ENCODE results near the gene FGF7. TPM values are rescaled to one million over a fixed set of nuclear protein-coding genes. Genes with fewer than 3 reads are reported as not detected.

Gene FGF7
- total and polyA plus RNA-seq, 2 experiments from 2014 or later: 0.03 to 0.08 TPM

DNA sequence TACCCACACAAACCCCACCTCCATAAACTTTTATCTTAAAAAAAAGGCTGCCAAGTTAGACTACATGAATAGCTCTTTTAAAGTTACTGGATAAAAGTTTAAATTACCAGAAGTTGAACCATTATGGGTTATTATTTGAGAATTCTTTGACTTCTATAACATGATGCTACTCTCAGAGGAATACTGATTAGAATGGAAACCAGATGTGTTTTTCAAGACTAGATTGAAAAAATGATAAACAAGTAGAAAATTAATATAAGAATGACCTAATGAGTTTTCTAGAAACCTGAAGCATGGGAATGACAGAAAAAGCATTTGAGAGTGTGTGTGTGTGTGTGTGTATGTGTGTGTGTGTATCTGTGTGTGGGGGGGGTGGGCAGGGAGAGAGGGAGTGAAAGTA, 12.4 kb upstream of the FGF7 start:
- Histone ChIP-seq H3K27me3 (ENCODE audit: insufficient read depth) (no peaks in the 10 kb centered on the region), H2AFZ (no peak overlapping the region), H4K20me1 (replicated peaks; ENCODE audit: insufficient read depth) (no peaks in the 10 kb centered on the region), H3K27ac (ENCODE audit: low read depth) (no peak overlapping the region), H3K9me2 (ENCODE audit: insufficient read depth) (no peaks in the 10 kb centered on the region), H3K4me2 (no peak overlapping the region), H3K4me1 (ENCODE audit: insufficient read depth) (no peaks in the 10 kb centered on the region), H3F3A (replicated peaks; ENCODE audit: low read depth) (no peaks in the 10 kb centered on the region), H3K36me3 (ENCODE audit: insufficient read depth) (no peaks in the 10 kb centered on the region), H3K4me3 (no peak overlapping the region), H3K79me2 (replicated peaks; ENCODE audit: insufficient read depth) (no peaks in the 10 kb centered on the region)
- no peaks in the 10 kb centered on the region; the same call in 2 of the 3 replicates for H3K36me3 Mint-ChIP-seq (ENCODE audit: low read depth)
- peaks cover 4% of the 10 kb centered on the region for H3K27me3 Mint-ChIP-seq (ENCODE audit: insufficient read depth, low read depth, poor library complexity)
- no peak for DNase-seq (ENCODE audit: low spot score)
- H3K27ac Mint-ChIP-seq: no peak overlapping the region
- no peaks in the 10 kb centered on the region for H3K9me3 Mint-ChIP-seq
- no peak overlapping the region for H3K4me3 Mint-ChIP-seq
- no peak for TF ChIP-seq JUNB (IDR thresholded peaks at IDR 0.05; ENCODE audit: unreplicated experiment)
- no peak for TF ChIP-seq POLR2AphosphoS5 (IDR thresholded peaks at IDR 0.05; ENCODE audit: low read depth)
- TF ChIP-seq, protein P1, sequence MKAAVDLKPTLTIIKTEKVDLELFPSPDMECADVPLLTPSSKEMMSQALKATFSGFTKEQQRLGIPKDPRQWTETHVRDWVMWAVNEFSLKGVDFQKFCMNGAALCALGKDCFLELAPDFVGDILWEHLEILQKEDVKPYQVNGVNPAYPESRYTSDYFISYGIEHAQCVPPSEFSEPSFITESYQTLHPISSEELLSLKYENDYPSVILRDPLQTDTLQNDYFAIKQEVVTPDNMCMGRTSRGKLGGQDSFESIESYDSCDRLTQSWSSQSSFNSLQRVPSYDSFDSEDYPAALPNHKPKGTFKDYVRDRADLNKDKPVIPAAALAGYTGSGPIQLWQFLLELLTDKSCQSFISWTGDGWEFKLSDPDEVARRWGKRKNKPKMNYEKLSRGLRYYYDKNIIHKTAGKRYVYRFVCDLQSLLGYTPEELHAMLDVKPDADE (IDR thresholded peaks at IDR 0.05): no peak
- TF ChIP-seq STAT1 (IDR thresholded peaks at IDR 0.05; ENCODE audit: unreplicated experiment): no peak
- TF ChIP-seq EZH2phosphoT487 (IDR thresholded peaks at IDR 0.05; ENCODE audit: unreplicated experiment): no peak
- TF ChIP-seq, protein P2, sequence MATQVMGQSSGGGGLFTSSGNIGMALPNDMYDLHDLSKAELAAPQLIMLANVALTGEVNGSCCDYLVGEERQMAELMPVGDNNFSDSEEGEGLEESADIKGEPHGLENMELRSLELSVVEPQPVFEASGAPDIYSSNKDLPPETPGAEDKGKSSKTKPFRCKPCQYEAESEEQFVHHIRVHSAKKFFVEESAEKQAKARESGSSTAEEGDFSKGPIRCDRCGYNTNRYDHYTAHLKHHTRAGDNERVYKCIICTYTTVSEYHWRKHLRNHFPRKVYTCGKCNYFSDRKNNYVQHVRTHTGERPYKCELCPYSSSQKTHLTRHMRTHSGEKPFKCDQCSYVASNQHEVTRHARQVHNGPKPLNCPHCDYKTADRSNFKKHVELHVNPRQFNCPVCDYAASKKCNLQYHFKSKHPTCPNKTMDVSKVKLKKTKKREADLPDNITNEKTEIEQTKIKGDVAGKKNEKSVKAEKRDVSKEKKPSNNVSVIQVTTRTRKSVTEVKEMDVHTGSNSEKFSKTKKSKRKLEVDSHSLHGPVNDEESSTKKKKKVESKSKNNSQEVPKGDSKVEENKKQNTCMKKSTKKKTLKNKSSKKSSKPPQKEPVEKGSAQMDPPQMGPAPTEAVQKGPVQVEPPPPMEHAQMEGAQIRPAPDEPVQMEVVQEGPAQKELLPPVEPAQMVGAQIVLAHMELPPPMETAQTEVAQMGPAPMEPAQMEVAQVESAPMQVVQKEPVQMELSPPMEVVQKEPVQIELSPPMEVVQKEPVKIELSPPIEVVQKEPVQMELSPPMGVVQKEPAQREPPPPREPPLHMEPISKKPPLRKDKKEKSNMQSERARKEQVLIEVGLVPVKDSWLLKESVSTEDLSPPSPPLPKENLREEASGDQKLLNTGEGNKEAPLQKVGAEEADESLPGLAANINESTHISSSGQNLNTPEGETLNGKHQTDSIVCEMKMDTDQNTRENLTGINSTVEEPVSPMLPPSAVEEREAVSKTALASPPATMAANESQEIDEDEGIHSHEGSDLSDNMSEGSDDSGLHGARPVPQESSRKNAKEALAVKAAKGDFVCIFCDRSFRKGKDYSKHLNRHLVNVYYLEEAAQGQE (IDR thresholded peaks at IDR 0.05; ENCODE audit: unreplicated experiment): no peak
- TF ChIP-seq, protein P3, sequence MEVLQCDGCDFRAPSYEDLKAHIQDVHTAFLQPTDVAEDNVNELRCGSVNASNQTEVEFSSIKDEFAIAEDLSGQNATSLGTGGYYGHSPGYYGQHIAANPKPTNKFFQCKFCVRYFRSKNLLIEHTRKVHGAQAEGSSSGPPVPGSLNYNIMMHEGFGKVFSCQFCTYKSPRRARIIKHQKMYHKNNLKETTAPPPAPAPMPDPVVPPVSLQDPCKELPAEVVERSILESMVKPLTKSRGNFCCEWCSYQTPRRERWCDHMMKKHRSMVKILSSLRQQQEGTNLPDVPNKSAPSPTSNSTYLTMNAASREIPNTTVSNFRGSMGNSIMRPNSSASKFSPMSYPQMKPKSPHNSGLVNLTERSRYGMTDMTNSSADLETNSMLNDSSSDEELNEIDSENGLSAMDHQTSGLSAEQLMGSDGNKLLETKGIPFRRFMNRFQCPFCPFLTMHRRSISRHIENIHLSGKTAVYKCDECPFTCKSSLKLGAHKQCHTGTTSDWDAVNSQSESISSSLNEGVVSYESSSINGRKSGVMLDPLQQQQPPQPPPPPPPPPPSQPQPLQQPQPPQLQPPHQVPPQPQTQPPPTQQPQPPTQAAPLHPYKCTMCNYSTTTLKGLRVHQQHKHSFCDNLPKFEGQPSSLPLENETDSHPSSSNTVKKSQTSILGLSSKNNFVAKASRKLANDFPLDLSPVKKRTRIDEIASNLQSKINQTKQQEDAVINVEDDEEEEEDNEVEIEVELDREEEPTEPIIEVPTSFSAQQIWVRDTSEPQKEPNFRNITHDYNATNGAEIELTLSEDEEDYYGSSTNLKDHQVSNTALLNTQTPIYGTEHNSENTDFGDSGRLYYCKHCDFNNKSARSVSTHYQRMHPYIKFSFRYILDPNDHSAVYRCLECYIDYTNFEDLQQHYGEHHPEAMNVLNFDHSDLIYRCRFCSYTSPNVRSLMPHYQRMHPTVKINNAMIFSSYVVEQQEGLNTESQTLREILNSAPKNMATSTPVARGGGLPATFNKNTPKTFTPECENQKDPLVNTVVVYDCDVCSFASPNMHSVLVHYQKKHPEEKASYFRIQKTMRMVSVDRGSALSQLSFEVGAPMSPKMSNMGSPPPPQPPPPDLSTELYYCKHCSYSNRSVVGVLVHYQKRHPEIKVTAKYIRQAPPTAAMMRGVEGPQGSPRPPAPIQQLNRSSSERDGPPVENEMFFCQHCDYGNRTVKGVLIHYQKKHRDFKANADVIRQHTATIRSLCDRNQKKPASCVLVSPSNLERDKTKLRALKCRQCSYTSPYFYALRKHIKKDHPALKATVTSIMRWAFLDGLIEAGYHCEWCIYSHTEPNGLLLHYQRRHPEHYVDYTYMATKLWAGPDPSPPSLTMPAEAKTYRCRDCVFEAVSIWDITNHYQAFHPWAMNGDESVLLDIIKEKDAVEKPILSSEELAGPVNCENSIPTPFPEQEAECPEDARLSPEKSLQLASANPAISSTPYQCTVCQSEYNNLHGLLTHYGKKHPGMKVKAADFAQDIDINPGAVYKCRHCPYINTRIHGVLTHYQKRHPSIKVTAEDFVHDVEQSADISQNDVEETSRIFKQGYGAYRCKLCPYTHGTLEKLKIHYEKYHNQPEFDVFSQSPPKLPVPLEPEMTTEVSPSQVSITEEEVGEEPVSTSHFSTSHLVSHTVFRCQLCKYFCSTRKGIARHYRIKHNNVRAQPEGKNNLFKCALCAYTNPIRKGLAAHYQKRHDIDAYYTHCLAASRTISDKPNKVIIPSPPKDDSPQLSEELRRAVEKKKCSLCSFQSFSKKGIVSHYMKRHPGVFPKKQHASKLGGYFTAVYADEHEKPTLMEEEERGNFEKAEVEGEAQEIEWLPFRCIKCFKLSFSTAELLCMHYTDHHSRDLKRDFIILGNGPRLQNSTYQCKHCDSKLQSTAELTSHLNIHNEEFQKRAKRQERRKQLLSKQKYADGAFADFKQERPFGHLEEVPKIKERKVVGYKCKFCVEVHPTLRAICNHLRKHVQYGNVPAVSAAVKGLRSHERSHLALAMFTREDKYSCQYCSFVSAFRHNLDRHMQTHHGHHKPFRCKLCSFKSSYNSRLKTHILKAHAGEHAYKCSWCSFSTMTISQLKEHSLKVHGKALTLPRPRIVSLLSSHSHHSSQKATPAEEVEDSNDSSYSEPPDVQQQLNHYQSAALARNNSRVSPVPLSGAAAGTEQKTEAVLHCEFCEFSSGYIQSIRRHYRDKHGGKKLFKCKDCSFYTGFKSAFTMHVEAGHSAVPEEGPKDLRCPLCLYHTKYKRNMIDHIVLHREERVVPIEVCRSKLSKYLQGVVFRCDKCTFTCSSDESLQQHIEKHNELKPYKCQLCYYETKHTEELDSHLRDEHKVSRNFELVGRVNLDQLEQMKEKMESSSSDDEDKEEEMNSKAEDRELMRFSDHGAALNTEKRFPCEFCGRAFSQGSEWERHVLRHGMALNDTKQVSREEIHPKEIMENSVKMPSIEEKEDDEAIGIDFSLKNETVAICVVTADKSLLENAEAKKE (CRISPR knock-in tag; IDR thresholded peaks at IDR 0.05): no peak
- TF ChIP-seq NANOG (IDR thresholded peaks at IDR 0.05; ENCODE audit: borderline replicate concordance): no peak
- TF ChIP-seq CREB1 (CRISPR knock-in tag; IDR thresholded peaks at IDR 0.05; ENCODE audit: low read depth): no peak
- TF ChIP-seq, protein P4, sequence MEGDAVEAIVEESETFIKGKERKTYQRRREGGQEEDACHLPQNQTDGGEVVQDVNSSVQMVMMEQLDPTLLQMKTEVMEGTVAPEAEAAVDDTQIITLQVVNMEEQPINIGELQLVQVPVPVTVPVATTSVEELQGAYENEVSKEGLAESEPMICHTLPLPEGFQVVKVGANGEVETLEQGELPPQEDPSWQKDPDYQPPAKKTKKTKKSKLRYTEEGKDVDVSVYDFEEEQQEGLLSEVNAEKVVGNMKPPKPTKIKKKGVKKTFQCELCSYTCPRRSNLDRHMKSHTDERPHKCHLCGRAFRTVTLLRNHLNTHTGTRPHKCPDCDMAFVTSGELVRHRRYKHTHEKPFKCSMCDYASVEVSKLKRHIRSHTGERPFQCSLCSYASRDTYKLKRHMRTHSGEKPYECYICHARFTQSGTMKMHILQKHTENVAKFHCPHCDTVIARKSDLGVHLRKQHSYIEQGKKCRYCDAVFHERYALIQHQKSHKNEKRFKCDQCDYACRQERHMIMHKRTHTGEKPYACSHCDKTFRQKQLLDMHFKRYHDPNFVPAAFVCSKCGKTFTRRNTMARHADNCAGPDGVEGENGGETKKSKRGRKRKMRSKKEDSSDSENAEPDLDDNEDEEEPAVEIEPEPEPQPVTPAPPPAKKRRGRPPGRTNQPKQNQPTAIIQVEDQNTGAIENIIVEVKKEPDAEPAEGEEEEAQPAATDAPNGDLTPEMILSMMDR (conservative IDR thresholded peaks at IDR 0.05; ENCODE audit: low read depth in 2 of 2): no peak
- TF ChIP-seq EZH2 (IDR thresholded peaks at IDR 0.05; ENCODE audit: low read depth, unreplicated experiment): no peak
- TF ChIP-seq ZNF114 (CRISPR knock-in tag; IDR thresholded peaks at IDR 0.05): no peak
- no peak for TF ChIP-seq ZNF331 (CRISPR knock-in tag; IDR thresholded peaks at IDR 0.05; ENCODE audit: low read depth)
- no peak for ATAC-seq
- no peaks in the 10 kb centered on the region for H3K4me1 Mint-ChIP-seq
